Pancreas (tissue), 10 donors: Measurements from ENCODE around the gene CNOT1. TPM values are rescaled to one million over a fixed set of nuclear protein-coding genes. Genes with fewer than 3 reads are reported as not detected.

Source experiments
- ATAC-seq, 4 donors: fragments of 200-7000 bp; cut with Tn5 transposase; one replicate each; pipeline versions ENCODE4 v1.8.0 to v1.9.1; 2020; ENCODE audit warnings: mild to moderate bottlenecking in 4 of 4, moderate library complexity in 4 of 4
- DNase-seq, 6 donors: peaks; one replicate each; pipeline ENCODE4 v3.0.0-alpha.2; 2020
- FAIRE-seq: peaks from 2 replicates; lab custom pipeline; 2012; peaks lifted over from hg19 to GRCh38; lab: Jason Lieb, UNC
- H3K27ac ChIP-seq, 4 donors: fragments of 200-600 bp; sonication (generic); 1 replicate in 3 of 4; 2 replicates in 1 of 4; pipeline versions ENCODE4 v1.5.0 to v1.8.0; 2020
- H3K27me3 ChIP-seq, 4 donors: fragments of 200-600 bp; one replicate each; pipeline ENCODE4 v1.8.0; 2021
- H3K36me3 ChIP-seq, 3 donors: fragments of 200-600 bp; sonication (generic) in 1 of 3; one replicate each; pipeline versions ENCODE4 v1.5.0 to v1.8.0; 2020 to 2021
- H3K4me1 ChIP-seq, 3 donors: fragments of 200-600 bp; one replicate each; pipeline ENCODE4 v1.8.0; 2021
- H3K4me3 ChIP-seq, 4 donors: fragments of 200-600 bp; sonication (generic) in 2 of 4; one replicate each; pipeline versions ENCODE4 v1.5.0 to v1.8.0; 2020 to 2021
- H3K9me3 ChIP-seq, 4 donors: fragments of 200-600 bp; one replicate each; pipeline ENCODE4 v1.8.0; 2021
- CTCF ChIP-seq, 4 donors: fragments of 200-600 bp; sonication (generic) in 3 of 4; IDR thresholded peaks; one replicate each; pipeline versions ENCODE4 v1.5.0 to v1.8.0; 2021; ENCODE audit warnings: antibody characterized with exemption in 4 of 4
- WGBS, 2 donors: extraction: QIAGEN DNeasy Blood & Tissue Kit; methylation state at CpG; one replicate each; pipeline ENCODE4 v1.1.7; 2013; 5-methylcytosine and 5-hydroxymethylcytosine counted together
- intact Hi-C, 3 donors: fragments of 100-400 bp; cut with DNase I; formaldehyde crosslinking; loops; one replicate each; pipeline versions ENCODE4 v1.11.1 to v1.14.2; 2022
- polyA plus RNA-seq, 2 donors: library from polyadenylated mRNA; stranded (reverse); fragments of 200-250 nt; gene quantifications; one replicate each; pipeline ENCODE4 v1.2.3, GENCODE V29; 2013
- total RNA-seq, 6 donors: library from RNA; stranded (reverse); fragmentation: NEBNext Ultra II Directional in 4 of 6; extraction: Animal tissue kit (Norgen Biotek cat#: 25700) in 4 of 6; gene quantifications; one replicate each; pipeline versions ENCODE4 v1.2.1 to v1.2.4, GENCODE V29; 2021 to 2023
- donor health status: healthy with polysubstance abuse.
- donor health status: DM: no; HTN: no; CAD: no; lungs with moderate emphysema.
- donor health status: DM: no; HTN: no; CAD: no.
- donor health status: control.
- donor health status: control.
- donor health status: Bipolar disorder and iron deficiency.
- donor health status: DM: yes; HTN: yes; CAD: no.
- donor health status: DM: no; HTN: no; CAD: no.
- donor health status: DM: no; HTN: no; CAD: no.
- donor health status: DM: yes; HTN: yes; CAD: no.

CNOT1 gene
- total and polyA plus RNA-seq, 8 donors: 24.3 to 84.4 (median 60.0) TPM

- no peak for TF ChIP-seq CTCF (IDR thresholded peaks at IDR 0.05)
- ATAC-seq: no peak
- Histone ChIP-seq H3K36me3 (no peaks in the 10 kb centered on the region), H3K27me3 (no peaks in the 10 kb centered on the region), H3K27ac (no peak overlapping the region), H3K4me3 (no peak overlapping the region), H3K9me3 (no peaks in the 10 kb centered on the region), H3K4me1 (peaks cover 0 to 9% (median 4%) of the 10 kb centered on the region in 3 donors)
- intact Hi-C loops: no loop called here
- DNase-seq: peak in 1 of 6 donors; percentile 54
- FAIRE-seq: no peak
- WGBS, 2 donors: 90% methylated on average over 10 of the region's 10 CpGs
These were observed 130.5 kb downstream of the CNOT1 start for GRCh38 chr16:58499092-58499511.

- intact Hi-C loops: no loop called here
- TF ChIP-seq CTCF (IDR thresholded peaks at IDR 0.05): no peak
- ATAC-seq (no peak), DNase-seq (peak in 1 of 6 donors; percentile 54), FAIRE-seq (no peak)
- H3K27ac ChIP-seq: no peak overlapping the region
- no peaks in the 10 kb centered on the region for H3K27me3 ChIP-seq
- 72 to 74% methylated on average over 9 of the region's 9 CpGs for WGBS, 2 donors
- H3K4me3 ChIP-seq: no peak overlapping the region
- no peaks in the 10 kb centered on the region for H3K9me3 ChIP-seq
- H3K36me3 ChIP-seq: no peaks in the 10 kb centered on the region
- peaks cover 0 to 9% (median 4%) of the 10 kb centered on the region in 3 donors for H3K4me1 ChIP-seq
These were observed 131.1 kb downstream of the CNOT1 start for GRCh38 chr16:58498341-58499091.

- no peak for TF ChIP-seq CTCF (IDR thresholded peaks at IDR 0.05)
- Histone ChIP-seq H3K9me3 (no peaks in the 10 kb centered on the region), H3K27me3 (no peaks in the 10 kb centered on the region), H3K4me3 (no peak overlapping the region), H3K27ac (no peak overlapping the region), H3K36me3 (no peaks in the 10 kb centered on the region), H3K4me1 (peaks cover 0 to 9% (median 4%) of the 10 kb centered on the region in 3 donors)
- intact Hi-C loops: no loop called here
- WGBS, 2 donors: 21 to 34% methylated on average over 5 of the region's 5 CpGs
- DNase-seq: peak in 1 of 6 donors; percentile 29
- ATAC-seq: no peak
- no peak for FAIRE-seq
These were observed 131.7 kb downstream of the CNOT1 start for GRCh38 chr16:58497935-58498334.

- Histone ChIP-seq H3K36me3 (no peaks in the 10 kb centered on the region), H3K27me3 (no peaks in the 10 kb centered on the region), H3K9me3 (no peaks in the 10 kb centered on the region), H3K4me3 (no peak overlapping the region), H3K27ac (no peak overlapping the region), H3K4me1 (peaks cover 0 to 9% (median 4%) of the 10 kb centered on the region in 3 donors)
- no peak for TF ChIP-seq CTCF (IDR thresholded peaks at IDR 0.05)
- no peak for ATAC-seq
- no peak for DNase-seq
- no peak for FAIRE-seq
- WGBS, 2 donors: 57 to 63% methylated on average over 2 of the region's 2 CpGs
- intact Hi-C loops: no loop called here
These were observed 132.2 kb downstream of the CNOT1 start for GRCh38 chr16:58497468-58497867.
